H1 (cell line): ENCODE measurements around the gene EXO1.

ENCODE experiments used
- BRCA1 ChIP-seq: IDR thresholded peaks from 2 replicates; pipeline ENCODE4 v1.6.1; 2012; ENCODE audit warnings: low read depth, low read length, improper control_type of control experiment
- CTCF ChIP-seq, 3 experiments: IDR thresholded peaks; 1 replicate in 2 of 3; 2 replicates in 1 of 3; pipeline versions ENCODE4 v1.5.1 to v1.6.1; 2011; ENCODE audit warnings: low read length in 3 of 3, mild to moderate bottlenecking in 3 of 3, inconsistent platforms in 2 of 3, low read depth in 1 of 3, moderate library complexity in 1 of 3; ENCODE audit not compliant: insufficient read depth in 1 of 3; ENCODE audit errors: control extremely low read depth in 1 of 3
- HDAC2 ChIP-seq, 2 experiments: fragments of 300-600 bp in 1 of 2; sonication (generic) in 1 of 2; IDR thresholded peaks; 2 replicates each; pipeline ENCODE4 v1.6.1; 2011 to 2012; ENCODE audit warnings: low read depth in 2 of 2, low read length in 2 of 2, mild to moderate bottlenecking in 2 of 2, moderate library complexity in 2 of 2, borderline replicate concordance in 1 of 2, inconsistent platforms in 1 of 2
- POLR2A ChIP-seq, 2 experiments: IDR thresholded peaks; 1 replicate in 1 of 2; 2 replicates in 1 of 2; pipeline ENCODE4 v1.6.1; 2011; ENCODE audit warnings: low read depth in 2 of 2, low read length in 2 of 2, mild to moderate bottlenecking in 2 of 2; ENCODE audit errors: control extremely low read depth in 1 of 2
- SIN3A ChIP-seq, 2 experiments: IDR thresholded peaks in 1 of 2; conservative IDR thresholded peaks in 1 of 2; 2 replicates each; pipeline ENCODE4 v1.6.1; 2011 to 2012; ENCODE audit warnings: low read length in 2 of 2, improper control_type of control experiment in 1 of 2, low read depth in 1 of 2, mild to moderate bottlenecking in 1 of 2
- SIRT6 ChIP-seq: IDR thresholded peaks from one replicate; pipeline ENCODE4 v1.7.1; 2012; ENCODE audit warnings: low read length, inconsistent platforms

- TF ChIP-seq HDAC2 (IDR thresholded peaks at IDR 0.05; ENCODE audit: borderline replicate concordance in 1 of 2, low read depth in 2 of 2, low read length in 2 of 2) (no peak), POLR2A (IDR thresholded peaks at IDR 0.05; ENCODE audit: control extremely low read depth in 1 of 2, low read depth in 2 of 2, low read length in 2 of 2) (no peak), BRCA1 (no peak), SIRT6 (no peak), CTCF (IDR thresholded peaks at IDR 0.05; ENCODE audit: control extremely low read depth in 1 of 3, insufficient read depth in 1 of 3, low read depth in 1 of 3, low read length in 3 of 3) (no peak), SIN3A (conservative IDR thresholded peaks at IDR 0.05 in 1 of 2, IDR thresholded peaks at IDR 0.05 in 1 of 2; ENCODE audit: low read depth in 1 of 2, low read length in 2 of 2) (no peak)
These were observed 3.4 kb upstream of the EXO1 start for GRCh38 chr1:241844593-241844992.
